Fibroblast of lung (primary cell): ENCODE data around the gene SCEL.

Source experiments
- CTCF ChIP-seq, 2 donors: IDR thresholded peaks in 1 of 2; conservative IDR thresholded peaks in 1 of 2; 1 replicate in 1 of 2; 2 replicates in 1 of 2; pipeline ENCODE4 v1.5.1; 2011 to 2012; ENCODE audit warnings: low read length in 2 of 2, control low read depth in 1 of 2, inconsistent platforms in 1 of 2, low read depth in 1 of 2, mild to moderate bottlenecking in 1 of 2
- EZH2 ChIP-seq: IDR thresholded peaks from 2 replicates; pipeline ENCODE4 v1.5.1; 2012; ENCODE audit warnings: low read length, control low read depth, mild to moderate bottlenecking; ENCODE audit errors: missing control alignments

GRCh38 chr13:77660841-77661250, 125.3 kb downstream of the SCEL start:
- TF ChIP-seq CTCF (conservative IDR thresholded peaks at IDR 0.05 in 1 of 2, IDR thresholded peaks at IDR 0.05 in 1 of 2; ENCODE audit: low read depth in 1 of 2, low read length in 2 of 2) (no peak), EZH2 (no peak)
